ENCODE results near the gene RTN4R.

- TF ChIP-seq POLR2A (IDR thresholded peaks at IDR 0.05) (no peak), EP300 (IDR thresholded peaks at IDR 0.05) (no peak)
- TF ChIP-seq, protein P1, sequence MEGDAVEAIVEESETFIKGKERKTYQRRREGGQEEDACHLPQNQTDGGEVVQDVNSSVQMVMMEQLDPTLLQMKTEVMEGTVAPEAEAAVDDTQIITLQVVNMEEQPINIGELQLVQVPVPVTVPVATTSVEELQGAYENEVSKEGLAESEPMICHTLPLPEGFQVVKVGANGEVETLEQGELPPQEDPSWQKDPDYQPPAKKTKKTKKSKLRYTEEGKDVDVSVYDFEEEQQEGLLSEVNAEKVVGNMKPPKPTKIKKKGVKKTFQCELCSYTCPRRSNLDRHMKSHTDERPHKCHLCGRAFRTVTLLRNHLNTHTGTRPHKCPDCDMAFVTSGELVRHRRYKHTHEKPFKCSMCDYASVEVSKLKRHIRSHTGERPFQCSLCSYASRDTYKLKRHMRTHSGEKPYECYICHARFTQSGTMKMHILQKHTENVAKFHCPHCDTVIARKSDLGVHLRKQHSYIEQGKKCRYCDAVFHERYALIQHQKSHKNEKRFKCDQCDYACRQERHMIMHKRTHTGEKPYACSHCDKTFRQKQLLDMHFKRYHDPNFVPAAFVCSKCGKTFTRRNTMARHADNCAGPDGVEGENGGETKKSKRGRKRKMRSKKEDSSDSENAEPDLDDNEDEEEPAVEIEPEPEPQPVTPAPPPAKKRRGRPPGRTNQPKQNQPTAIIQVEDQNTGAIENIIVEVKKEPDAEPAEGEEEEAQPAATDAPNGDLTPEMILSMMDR (IDR thresholded peaks at IDR 0.05) = no peak
Measured at GRCh38 chr22:20316217-20316843, 48.2 kb upstream of the RTN4R start.
